ENCODE data around the gene GSTT2B. TPM values are rescaled to one million over a fixed set of nuclear protein-coding genes. Genes with fewer than 3 reads are reported as not detected.
"Not testable (repeated sequence)": the region's sequence is repeated elsewhere in the genome, so short reads cannot be mapped to it uniquely, and the experiment has no call there.

Gene GSTT2B
- total and polyA plus RNA-seq, 2 donors = 1.1 to 12.8 TPM

- DNase-seq (ENCODE audit: low read depth in 6 of 9, low spot score in 9 of 9); H3K27me3 ChIP-seq (ENCODE audit: control insufficient read depth in 2 of 2, insufficient read depth in 1 of 2, low read length in 1 of 2); H3K9me3 ChIP-seq (ENCODE audit: control insufficient read depth in 2 of 2, insufficient read depth in 1 of 2, low read length in 1 of 2); H3K4me1 ChIP-seq (ENCODE audit: control insufficient read depth in 2 of 2, insufficient read depth in 2 of 2, low read length in 2 of 2); H3K4me3 ChIP-seq (ENCODE audit: low read length in 2 of 2): not testable (repeated sequence)
- 96% methylated on average over 3 of the region's 3 CpGs for WGBS
- peak overlapping the region in 1 of 2 donors; percentile 42 for H3K27ac ChIP-seq (ENCODE audit: low read depth in 1 of 2, low read length in 1 of 2)
- peaks cover 30% of the 10 kb centered on the region in 2 donors for H3K36me3 ChIP-seq (ENCODE audit: control insufficient read depth in 2 of 2, insufficient read depth in 2 of 2, low read length in 1 of 2)
Observed at GRCh38 chr22:23971927-23972326, 10.9 kb upstream of the GSTT2B start.

DNA sequence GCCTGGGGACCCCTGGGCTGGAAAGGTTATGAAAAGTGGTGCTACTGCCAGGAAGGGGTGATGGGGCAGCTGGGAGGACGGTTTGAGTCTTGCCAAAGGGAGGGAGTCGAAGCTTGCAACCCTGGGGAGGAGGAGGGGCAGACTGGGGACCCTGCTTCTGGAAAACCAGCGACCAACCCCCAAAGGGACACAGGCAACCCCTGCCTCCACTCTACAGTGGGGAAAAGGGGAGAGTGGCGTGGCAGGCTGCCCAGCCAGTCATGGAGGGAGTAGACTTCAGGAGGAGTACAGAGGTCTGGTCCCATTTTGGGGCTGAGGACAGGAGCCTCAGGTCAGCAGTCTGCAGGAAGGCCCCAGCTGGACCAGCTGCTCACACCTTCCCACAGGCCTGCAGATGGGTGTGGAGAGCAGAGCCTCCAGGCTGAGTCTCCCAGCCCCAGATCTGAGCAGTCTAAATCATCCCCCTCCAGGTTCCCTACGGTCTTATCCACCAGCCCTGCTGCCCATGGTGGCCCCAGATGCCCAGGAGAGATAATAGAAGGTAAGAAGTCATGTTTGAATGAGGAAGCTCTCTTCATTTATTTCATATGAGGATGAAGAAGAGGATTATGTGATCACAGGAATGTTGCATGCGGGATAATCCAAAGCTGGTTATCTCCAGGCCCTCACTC is 10.0 kb upstream of the GSTT2B start:
- no peak for DNase-seq (ENCODE audit: low read depth in 6 of 9, low spot score in 9 of 9)
- no peaks in the 10 kb centered on the region for H3K27me3 ChIP-seq (ENCODE audit: control insufficient read depth in 2 of 2, insufficient read depth in 1 of 2, low read length in 1 of 2)
- WGBS = 87% methylated on average over 6 of the region's 6 CpGs

DNA sequence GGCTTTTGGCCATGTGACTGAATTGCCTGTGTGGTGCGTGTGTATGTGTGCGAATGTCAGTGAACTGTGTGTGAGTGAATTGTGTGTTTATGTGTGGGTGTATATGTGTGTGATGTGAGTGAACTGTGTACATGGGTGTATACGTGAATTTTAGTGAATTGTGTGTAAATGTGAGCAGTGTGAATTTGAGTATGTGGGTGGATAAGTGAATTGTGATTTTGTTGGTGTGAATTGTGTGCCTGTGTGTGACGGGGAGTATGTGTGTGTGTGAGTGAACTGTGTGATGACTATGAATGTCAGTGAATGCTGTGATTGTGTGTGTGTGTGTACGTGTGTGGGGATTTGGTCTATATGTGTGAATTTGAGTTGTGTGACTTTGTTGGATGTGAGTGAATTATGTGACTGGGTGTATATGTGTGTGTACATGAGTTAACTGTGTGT is 9.2 kb upstream of the GSTT2B start:
- Histone ChIP-seq H3K4me1 (ENCODE audit: control insufficient read depth in 2 of 2, insufficient read depth in 2 of 2, low read length in 2 of 2) (no peaks in the 10 kb centered on the region), H3K27me3 (ENCODE audit: control insufficient read depth in 2 of 2, insufficient read depth in 1 of 2, low read length in 1 of 2) (no peaks in the 10 kb centered on the region), H3K9me3 (ENCODE audit: control insufficient read depth in 2 of 2, insufficient read depth in 1 of 2, low read length in 1 of 2) (no peaks in the 10 kb centered on the region), H3K36me3 (ENCODE audit: control insufficient read depth in 2 of 2, insufficient read depth in 2 of 2, low read length in 1 of 2) (peaks cover 30% of the 10 kb centered on the region in 2 donors), H3K4me3 (ENCODE audit: low read length in 2 of 2) (no peak overlapping the region), H3K27ac (ENCODE audit: low read depth in 1 of 2, low read length in 1 of 2) (no peak overlapping the region)
- DNase-seq (ENCODE audit: low read depth in 6 of 9, low spot score in 9 of 9) = no peak
- WGBS = 96% methylated on average over 5 of the region's 5 CpGs

More for the DNA sequence above, 10.0 kb upstream of the GSTT2B start:
- no peaks in the 10 kb centered on the region for H3K4me1 ChIP-seq (ENCODE audit: control insufficient read depth in 2 of 2, insufficient read depth in 2 of 2, low read length in 2 of 2)
- H3K9me3 ChIP-seq (ENCODE audit: control insufficient read depth in 2 of 2, insufficient read depth in 1 of 2, low read length in 1 of 2) = no peaks in the 10 kb centered on the region
- no peak overlapping the region for H3K4me3 ChIP-seq (ENCODE audit: low read length in 2 of 2)
- no peak overlapping the region for H3K27ac ChIP-seq (ENCODE audit: low read depth in 1 of 2, low read length in 1 of 2)
- H3K36me3 ChIP-seq (ENCODE audit: control insufficient read depth in 2 of 2, insufficient read depth in 2 of 2, low read length in 1 of 2) = peaks cover 30% of the 10 kb centered on the region in 2 donors

DNA sequence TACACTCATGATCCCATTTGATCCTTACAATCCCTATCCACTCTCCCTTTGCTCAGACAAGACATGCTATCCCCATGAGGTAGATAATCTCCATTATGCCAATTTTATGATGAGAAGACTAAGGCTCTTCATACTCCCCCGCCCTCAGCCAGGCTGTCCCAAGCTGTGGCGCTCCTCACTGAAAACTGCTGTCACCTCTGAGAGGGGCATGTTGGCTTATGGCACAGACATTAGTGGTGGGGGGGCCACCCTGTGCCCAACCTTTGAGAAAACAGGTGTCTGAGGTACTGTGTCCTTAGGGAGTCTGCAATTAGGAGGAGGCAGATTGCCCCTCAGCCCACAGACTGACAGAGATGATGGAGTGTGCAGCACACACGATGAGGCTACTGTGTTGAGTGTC is 8.1 kb upstream of the GSTT2B start:
- peaks cover 30% of the 10 kb centered on the region in 2 donors for H3K36me3 ChIP-seq (ENCODE audit: control insufficient read depth in 2 of 2, insufficient read depth in 2 of 2, low read length in 1 of 2)
- WGBS = 98% methylated on average over 3 of the region's 3 CpGs
- no peak overlapping the region for H3K27ac ChIP-seq (ENCODE audit: low read depth in 1 of 2, low read length in 1 of 2)
- H3K4me1 ChIP-seq (ENCODE audit: control insufficient read depth in 2 of 2, insufficient read depth in 2 of 2, low read length in 2 of 2) = no peaks in the 10 kb centered on the region
- H3K4me3 ChIP-seq (ENCODE audit: low read length in 2 of 2) = no peak overlapping the region
- no peak for DNase-seq (ENCODE audit: low read depth in 6 of 9, low spot score in 9 of 9)
- no peaks in the 10 kb centered on the region for H3K27me3 ChIP-seq (ENCODE audit: control insufficient read depth in 2 of 2, insufficient read depth in 1 of 2, low read length in 1 of 2)
- no peaks in the 10 kb centered on the region for H3K9me3 ChIP-seq (ENCODE audit: control insufficient read depth in 2 of 2, insufficient read depth in 1 of 2, low read length in 1 of 2)

- H3K36me3 ChIP-seq (ENCODE audit: control insufficient read depth in 2 of 2, insufficient read depth in 2 of 2, low read length in 1 of 2) = peaks cover 26% of the 10 kb centered on the region in 2 donors
- not testable (repeated sequence) for DNase-seq (ENCODE audit: low read depth in 6 of 9, low spot score in 9 of 9); H3K27me3 ChIP-seq (ENCODE audit: control insufficient read depth in 2 of 2, insufficient read depth in 1 of 2, low read length in 1 of 2); H3K4me3 ChIP-seq (ENCODE audit: low read length in 2 of 2); H3K9me3 ChIP-seq (ENCODE audit: control insufficient read depth in 2 of 2, insufficient read depth in 1 of 2, low read length in 1 of 2); H3K27ac ChIP-seq (ENCODE audit: low read depth in 1 of 2, low read length in 1 of 2); H3K4me1 ChIP-seq (ENCODE audit: control insufficient read depth in 2 of 2, insufficient read depth in 2 of 2, low read length in 2 of 2)
- WGBS = no CpG with 5 or more reads among the region's 30 CpGs
Observed at GRCh38 chr22:23966568-23966967, 5.6 kb upstream of the GSTT2B start, which contains the start of gene DDTL. Gene DDTL (plus strand): TSS chr22:23966888. CDS start chr22:23966915, 27 bp downstream.

- H3K27ac ChIP-seq (ENCODE audit: low read depth in 1 of 2, low read length in 1 of 2); DNase-seq (ENCODE audit: low read depth in 6 of 9, low spot score in 9 of 9); H3K27me3 ChIP-seq (ENCODE audit: control insufficient read depth in 2 of 2, insufficient read depth in 1 of 2, low read length in 1 of 2); H3K4me1 ChIP-seq (ENCODE audit: control insufficient read depth in 2 of 2, insufficient read depth in 2 of 2, low read length in 2 of 2); H3K9me3 ChIP-seq (ENCODE audit: control insufficient read depth in 2 of 2, insufficient read depth in 1 of 2, low read length in 1 of 2); H3K4me3 ChIP-seq (ENCODE audit: low read length in 2 of 2): not testable (repeated sequence)
- WGBS = no CpG with 5 or more reads among the region's 18 CpGs
- H3K36me3 ChIP-seq (ENCODE audit: control insufficient read depth in 2 of 2, insufficient read depth in 2 of 2, low read length in 1 of 2) = peaks cover 21 to 22% of the 10 kb centered on the region in 2 donors
Observed at GRCh38 chr22:23966094-23966493, 5.1 kb upstream of the GSTT2B start.

- H3K9me3 ChIP-seq (ENCODE audit: control insufficient read depth in 2 of 2, insufficient read depth in 1 of 2, low read length in 1 of 2); H3K27ac ChIP-seq (ENCODE audit: low read depth in 1 of 2, low read length in 1 of 2); H3K27me3 ChIP-seq (ENCODE audit: control insufficient read depth in 2 of 2, insufficient read depth in 1 of 2, low read length in 1 of 2); H3K4me1 ChIP-seq (ENCODE audit: control insufficient read depth in 2 of 2, insufficient read depth in 2 of 2, low read length in 2 of 2); H3K4me3 ChIP-seq (ENCODE audit: low read length in 2 of 2); H3K36me3 ChIP-seq (ENCODE audit: control insufficient read depth in 2 of 2, insufficient read depth in 2 of 2, low read length in 1 of 2): not testable (repeated sequence)
- DNase-seq (ENCODE audit: low read depth in 6 of 9, low spot score in 9 of 9) = peak; percentile 34 to 87 (median 78)
- WGBS = 49% methylated on average over 12 of the region's 12 CpGs
Observed at GRCh38 chr22:23956301-23956900, 4.6 kb downstream of the GSTT2B start.

DNA sequence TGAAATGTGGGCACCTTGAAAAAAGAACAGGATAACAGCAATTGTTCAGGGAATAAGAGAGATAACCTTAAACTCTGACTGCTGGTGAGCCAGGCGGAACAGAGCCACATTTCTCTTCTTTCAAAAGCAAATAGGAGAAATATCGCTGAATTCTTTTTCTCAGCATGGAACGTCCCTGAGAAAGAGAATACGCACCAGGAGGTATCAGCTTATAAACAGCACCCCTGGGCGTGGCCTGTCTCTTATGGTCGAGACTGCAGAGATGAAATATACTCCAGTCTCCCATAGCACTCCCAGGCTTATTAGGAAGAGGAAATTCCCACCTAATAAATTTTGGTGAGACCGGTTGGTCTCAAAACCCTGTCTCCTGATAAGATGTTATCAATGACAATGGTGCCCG is 5.1 kb downstream of the GSTT2B start:
- H3K9me3 ChIP-seq (ENCODE audit: control insufficient read depth in 2 of 2, insufficient read depth in 1 of 2, low read length in 1 of 2); H3K27me3 ChIP-seq (ENCODE audit: control insufficient read depth in 2 of 2, insufficient read depth in 1 of 2, low read length in 1 of 2); DNase-seq (ENCODE audit: low read depth in 6 of 9, low spot score in 9 of 9); H3K36me3 ChIP-seq (ENCODE audit: control insufficient read depth in 2 of 2, insufficient read depth in 2 of 2, low read length in 1 of 2); H3K4me3 ChIP-seq (ENCODE audit: low read length in 2 of 2); H3K27ac ChIP-seq (ENCODE audit: low read depth in 1 of 2, low read length in 1 of 2); H3K4me1 ChIP-seq (ENCODE audit: control insufficient read depth in 2 of 2, insufficient read depth in 2 of 2, low read length in 2 of 2): not testable (repeated sequence)
- 93% methylated on average over 7 of the region's 8 CpGs for WGBS

DNA sequence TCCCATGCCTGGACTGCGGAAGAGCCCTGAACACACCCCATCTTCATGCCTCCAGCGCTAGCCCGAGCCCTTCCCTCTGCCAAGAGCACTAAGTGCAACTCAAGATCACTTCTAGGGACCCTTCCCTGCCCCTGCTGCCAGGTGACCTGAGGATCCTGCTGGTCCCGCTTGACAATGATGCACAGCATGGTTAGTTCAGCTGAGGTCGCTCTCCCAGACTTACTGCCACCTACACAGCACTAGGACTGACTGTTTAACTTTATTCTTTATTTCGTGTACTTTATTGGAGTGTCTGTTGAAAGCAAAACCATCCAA is 6.0 kb downstream of the GSTT2B start:
- WGBS = 95% methylated on average over 6 of the region's 6 CpGs
- not testable (repeated sequence) for H3K4me3 ChIP-seq (ENCODE audit: low read length in 2 of 2); H3K9me3 ChIP-seq (ENCODE audit: control insufficient read depth in 2 of 2, insufficient read depth in 1 of 2, low read length in 1 of 2); H3K27ac ChIP-seq (ENCODE audit: low read depth in 1 of 2, low read length in 1 of 2); H3K27me3 ChIP-seq (ENCODE audit: control insufficient read depth in 2 of 2, insufficient read depth in 1 of 2, low read length in 1 of 2); DNase-seq (ENCODE audit: low read depth in 6 of 9, low spot score in 9 of 9); H3K4me1 ChIP-seq (ENCODE audit: control insufficient read depth in 2 of 2, insufficient read depth in 2 of 2, low read length in 2 of 2); H3K36me3 ChIP-seq (ENCODE audit: control insufficient read depth in 2 of 2, insufficient read depth in 2 of 2, low read length in 1 of 2)

Data from thymus (tissue), 11 donors.